CD4-positive, alpha-beta T cell treated with Interleukin-15 for 1 hour (primary cell): ENCODE data around the gene FAM163B.

Experiments
- DNase-seq: peaks from one replicate; pipeline ENCODE4 v3.0.0-alpha.2; 2020

Gene FAM163B

GRCh38 chr9:133579601-133580418 lies 29.4 kb downstream of the FAM163B start:
- no peak for DNase-seq

GRCh38 chr9:133578524-133579441 lies 30.4 kb downstream of the FAM163B start:
- DNase-seq = no peak

- no peak for DNase-seq
Observed at GRCh38 chr9:133577737-133578112, 31.5 kb downstream of the FAM163B start.

GRCh38 chr9:133576875-133577736 lies 32.1 kb downstream of the FAM163B start:
- no peak for DNase-seq

- no peak for DNase-seq
Observed at GRCh38 chr9:133576031-133576874, 32.9 kb downstream of the FAM163B start.

GRCh38 chr9:133575186-133576030 lies 33.8 kb downstream of the FAM163B start:
- no peak for DNase-seq

- DNase-seq = no peak
Observed at GRCh38 chr9:133574771-133575170, 34.4 kb downstream of the FAM163B start.

GRCh38 chr9:133573791-133574515 lies 35.2 kb downstream of the FAM163B start:
- DNase-seq = no peak

- DNase-seq = no peak
Observed at GRCh38 chr9:133572821-133573361, 36.3 kb downstream of the FAM163B start.

GRCh38 chr9:133571896-133572595 lies 37.1 kb downstream of the FAM163B start:
- DNase-seq = no peak

- no peak for DNase-seq
Observed at GRCh38 chr9:133571391-133571890, 37.7 kb downstream of the FAM163B start.

- no peak for DNase-seq
Observed at GRCh38 chr9:133570691-133571080, 38.5 kb downstream of the FAM163B start.

- no peak for DNase-seq
Observed at GRCh38 chr9:133569891-133570690, 39.1 kb downstream of the FAM163B start.

GRCh38 chr9:133569121-133569785 lies 39.9 kb downstream of the FAM163B start:
- no peak for DNase-seq

- DNase-seq = no peak
Observed at GRCh38 chr9:133568186-133568585, 41.0 kb downstream of the FAM163B start.

- DNase-seq = no peak
Observed at GRCh38 chr9:133566817-133567216, 42.4 kb downstream of the FAM163B start.

- DNase-seq = no peak
Observed at GRCh38 chr9:133566382-133566781, 42.8 kb downstream of the FAM163B start.
